Muscle layer of duodenum (tissue), 2 donors: ENCODE results near the gene ANO8.

Experiments
- H3K27ac ChIP-seq: one replicate; pipeline ENCODE4 v1.7.0; 2013; ENCODE audit warnings: mild to moderate bottlenecking, low read length
- H3K27me3 ChIP-seq: one replicate; pipeline ENCODE4 v1.7.0; 2013; ENCODE audit warnings: low read depth, mild to moderate bottlenecking, control low read depth, low read length
- H3K36me3 ChIP-seq, 2 donors: one replicate each; pipeline ENCODE4 v1.7.0; 2013; ENCODE audit warnings: low read length in 2 of 2, control low read depth in 1 of 2, mild to moderate bottlenecking in 1 of 2; ENCODE audit not compliant: insufficient read depth in 2 of 2, control insufficient read depth in 1 of 2
- H3K4me1 ChIP-seq, 2 donors: one replicate each; pipeline ENCODE4 v1.7.0; 2013; ENCODE audit warnings: low read length in 2 of 2, mild to moderate bottlenecking in 2 of 2, control low read depth in 1 of 2, moderate library complexity in 1 of 2; ENCODE audit not compliant: insufficient read depth in 2 of 2, control insufficient read depth in 1 of 2
- H3K4me3 ChIP-seq, 2 donors: one replicate each; pipeline ENCODE4 v1.7.0; 2013; ENCODE audit warnings: low read length in 2 of 2, low read depth in 1 of 2, mild to moderate bottlenecking in 1 of 2
- H3K9me3 ChIP-seq, 2 donors: one replicate each; pipeline ENCODE4 v1.7.0; 2013; ENCODE audit warnings: low read length in 2 of 2, control low read depth in 1 of 2, mild to moderate bottlenecking in 1 of 2; ENCODE audit not compliant: control insufficient read depth in 1 of 2
- donor health status: healthy.

Gene ANO8

DNA sequence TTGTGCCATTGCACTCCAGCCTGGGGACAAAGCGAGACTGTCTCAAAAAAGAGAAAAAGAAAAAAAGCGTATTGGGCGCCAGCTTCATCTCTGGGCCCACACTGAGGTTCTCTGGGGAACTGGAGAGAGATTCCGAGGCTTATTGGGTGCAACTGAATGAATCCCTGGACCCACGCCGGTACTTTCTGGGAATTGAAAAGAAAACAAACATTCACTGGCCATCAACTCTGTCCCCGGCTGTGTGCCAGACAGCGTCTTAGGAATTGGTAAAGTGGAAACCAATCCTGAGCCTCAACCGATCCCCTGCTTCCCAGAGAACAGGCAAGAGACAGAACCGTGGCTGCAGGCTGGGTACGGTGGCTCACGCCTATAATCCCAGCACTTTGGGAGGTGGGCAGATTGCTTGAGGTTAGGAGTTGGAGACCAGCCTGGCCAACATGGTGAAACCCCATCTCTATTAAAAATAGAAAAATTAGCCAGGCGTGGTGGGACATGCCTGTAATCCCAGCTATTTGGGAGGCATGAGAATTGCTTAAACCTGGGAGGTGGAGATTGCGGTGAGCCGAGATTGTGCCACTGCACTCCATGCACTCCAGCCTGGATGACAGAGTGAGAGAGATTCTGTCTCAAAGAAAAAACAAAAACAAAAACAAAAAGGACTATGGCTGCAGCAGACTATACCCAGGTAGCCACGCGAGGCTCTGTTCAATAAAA is 8.6 kb downstream of the ANO8 start:
- Histone ChIP-seq H3K27me3 (peaks cover 18% of the 10 kb centered on the region), H3K27ac (no peak overlapping the region), H3K9me3 (no peaks in the 10 kb centered on the region), H3K36me3 (peaks cover 0 to 22% of the 10 kb centered on the region in 2 donors), H3K4me1 (peaks cover 0 to 17% of the 10 kb centered on the region in 2 donors), H3K4me3 (no peak overlapping the region)

DNA sequence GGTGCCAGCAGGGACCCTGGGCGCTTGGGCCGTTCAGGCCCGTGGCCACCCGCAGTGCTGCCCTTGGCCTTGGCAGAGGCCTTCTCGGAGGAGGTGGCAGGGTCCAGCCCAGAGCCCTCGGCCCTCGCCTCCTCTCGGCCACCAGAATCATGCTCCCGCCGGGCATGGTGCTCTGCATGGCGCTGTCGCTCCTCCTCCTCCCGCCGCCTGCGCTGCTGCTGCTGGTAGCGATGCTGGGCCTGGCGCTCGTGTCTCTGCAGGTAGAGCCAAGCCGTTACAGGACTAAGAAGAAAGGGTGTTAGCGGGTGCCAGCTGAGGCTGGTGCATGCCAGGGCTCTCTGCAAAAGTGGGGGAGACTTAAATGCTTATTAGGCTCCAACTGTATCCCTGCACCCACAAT is 9.5 kb downstream of the ANO8 start:
- H3K4me3 ChIP-seq: no peak overlapping the region
- peaks cover 0 to 17% of the 10 kb centered on the region in 2 donors for H3K4me1 ChIP-seq
- peaks cover 5 to 23% of the 10 kb centered on the region in 2 donors for H3K36me3 ChIP-seq
- H3K27ac ChIP-seq: no peak overlapping the region
- peaks cover 11% of the 10 kb centered on the region for H3K27me3 ChIP-seq
- H3K9me3 ChIP-seq: no peaks in the 10 kb centered on the region

DNA sequence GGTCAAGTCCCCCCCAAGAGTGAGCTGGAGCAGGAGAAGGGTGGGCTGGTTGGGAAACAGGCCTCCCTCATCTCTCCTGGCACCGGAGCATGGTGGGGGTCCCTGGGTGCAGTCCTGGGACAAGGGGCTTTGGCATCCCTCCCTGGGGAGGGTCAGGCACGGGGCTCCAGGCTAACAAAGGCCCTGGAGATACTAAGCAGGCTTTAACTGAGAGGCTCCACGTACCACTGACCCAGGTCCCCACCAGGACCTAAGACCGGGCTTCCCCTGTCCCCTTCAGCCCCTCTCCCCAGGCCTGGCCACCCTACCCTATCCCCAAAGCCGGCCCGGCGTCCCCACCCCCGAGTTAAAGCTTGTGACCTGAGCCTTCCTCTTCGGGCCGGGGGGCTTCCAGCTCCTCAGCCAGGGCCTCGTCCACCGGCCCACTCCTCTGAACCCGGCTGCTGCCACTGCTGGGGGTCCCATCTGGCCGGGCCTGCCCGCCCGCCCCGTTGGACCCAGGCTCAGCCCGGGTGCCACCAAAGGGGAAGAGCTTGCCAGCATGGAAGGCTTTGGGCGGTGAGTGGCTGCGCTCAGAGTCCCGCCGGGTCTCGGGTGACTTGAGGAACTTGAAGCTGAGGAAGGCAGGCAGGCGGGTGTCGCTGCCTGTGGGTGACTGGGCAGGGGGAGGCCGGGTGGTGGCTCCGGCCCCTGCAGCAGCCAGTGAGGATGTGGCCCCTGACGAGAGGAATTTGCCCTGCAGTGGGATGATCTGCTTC is 10.1 kb downstream of the ANO8 start:
- Histone ChIP-seq H3K27ac (no peak overlapping the region), H3K4me1 (peaks cover 0 to 17% of the 10 kb centered on the region in 2 donors), H3K36me3 (peaks cover 8 to 29% of the 10 kb centered on the region in 2 donors), H3K9me3 (no peaks in the 10 kb centered on the region), H3K4me3 (no peak overlapping the region), H3K27me3 (peaks cover 7% of the 10 kb centered on the region)

DNA sequence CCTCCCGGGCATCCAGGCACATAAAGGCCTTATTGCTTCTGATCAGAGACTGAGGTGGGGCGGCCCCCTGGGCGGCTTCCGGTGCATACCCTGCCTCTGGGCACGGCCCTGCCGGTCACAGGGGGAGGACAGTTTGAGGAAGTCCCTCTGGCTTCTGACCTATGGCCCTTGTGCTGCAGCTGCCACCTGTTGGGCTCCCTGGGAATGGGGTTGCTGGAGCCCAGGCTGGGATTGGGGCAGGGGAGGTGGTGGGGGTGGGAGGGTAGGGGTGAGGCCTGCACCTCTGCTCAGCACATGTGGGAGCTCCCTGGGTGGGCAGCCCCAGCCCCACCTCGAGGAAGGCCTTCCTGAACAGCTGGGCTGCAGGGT is 10.7 kb downstream of the ANO8 start:
- Histone ChIP-seq H3K9me3 (no peaks in the 10 kb centered on the region), H3K4me1 (peaks cover 0 to 13% of the 10 kb centered on the region in 2 donors), H3K4me3 (no peak overlapping the region), H3K27me3 (peaks cover under 1% of the 10 kb centered on the region), H3K27ac (no peak overlapping the region), H3K36me3 (peaks cover 8 to 35% of the 10 kb centered on the region in 2 donors)

DNA sequence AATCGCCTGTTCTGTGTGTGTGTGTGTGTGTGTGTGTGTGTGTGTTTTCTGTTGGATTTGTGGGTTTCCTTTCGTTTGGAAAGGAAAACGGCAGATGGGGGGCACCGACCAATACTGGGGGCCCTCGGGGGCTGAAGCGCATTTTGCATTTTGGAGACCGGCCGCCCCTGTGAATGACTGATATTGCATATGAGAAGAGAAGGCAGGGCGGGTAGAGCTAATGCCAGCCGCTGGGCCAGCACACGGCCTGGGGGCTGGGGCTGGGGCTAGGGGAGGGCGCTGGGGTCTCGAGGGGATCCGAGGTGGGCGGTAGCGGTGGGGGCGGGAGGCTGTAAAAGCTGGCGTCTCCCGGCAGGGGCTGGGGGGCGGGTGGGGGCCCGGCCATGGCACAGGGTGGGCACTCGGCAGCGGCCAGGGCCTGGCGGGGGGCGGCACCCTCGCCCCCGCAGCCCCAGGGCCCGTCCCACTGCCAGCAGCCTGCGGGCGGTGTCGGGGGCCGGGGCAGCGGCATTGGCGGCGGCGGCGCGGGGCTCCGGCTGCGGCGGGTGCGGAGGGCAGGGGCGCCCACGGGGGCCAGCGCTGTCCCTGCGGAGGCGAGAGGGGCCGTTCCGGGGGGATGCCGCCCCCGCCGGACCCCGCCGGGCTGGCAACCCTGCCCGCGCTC is 11.2 kb downstream of the ANO8 start:
- H3K27ac ChIP-seq: no peak overlapping the region
- H3K27me3 ChIP-seq: no peaks in the 10 kb centered on the region
- H3K9me3 ChIP-seq: no peaks in the 10 kb centered on the region
- peaks cover 0 to 8% of the 10 kb centered on the region in 2 donors for H3K4me1 ChIP-seq
- no peak overlapping the region for H3K4me3 ChIP-seq
- H3K36me3 ChIP-seq: peaks cover 8 to 37% of the 10 kb centered on the region in 2 donors

DNA sequence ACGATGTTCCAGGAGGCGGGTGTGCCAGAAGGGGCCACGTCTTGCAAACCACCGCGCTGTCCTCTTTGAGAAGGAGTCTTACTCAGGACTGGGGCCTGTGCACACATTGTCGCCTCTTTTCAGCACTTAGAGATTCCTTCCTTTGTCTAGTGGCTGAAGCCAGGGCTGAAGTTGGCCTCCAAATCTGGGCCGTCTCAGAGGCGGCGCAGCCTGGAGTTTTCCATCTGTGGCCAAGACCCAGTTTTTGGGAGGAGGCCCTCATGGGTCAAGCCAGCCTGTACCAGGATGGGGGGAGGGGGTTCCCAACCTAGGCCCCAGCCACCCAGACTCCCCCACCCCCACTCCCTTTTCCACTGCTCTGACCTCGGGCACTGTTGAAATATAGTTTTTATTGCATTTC is 11.8 kb downstream of the ANO8 start:
- Histone ChIP-seq H3K27me3 (no peaks in the 10 kb centered on the region), H3K9me3 (no peaks in the 10 kb centered on the region), H3K27ac (no peak overlapping the region), H3K36me3 (peaks cover 8 to 37% of the 10 kb centered on the region in 2 donors), H3K4me1 (peaks cover 0 to 4% of the 10 kb centered on the region in 2 donors), H3K4me3 (no peak overlapping the region)

DNA sequence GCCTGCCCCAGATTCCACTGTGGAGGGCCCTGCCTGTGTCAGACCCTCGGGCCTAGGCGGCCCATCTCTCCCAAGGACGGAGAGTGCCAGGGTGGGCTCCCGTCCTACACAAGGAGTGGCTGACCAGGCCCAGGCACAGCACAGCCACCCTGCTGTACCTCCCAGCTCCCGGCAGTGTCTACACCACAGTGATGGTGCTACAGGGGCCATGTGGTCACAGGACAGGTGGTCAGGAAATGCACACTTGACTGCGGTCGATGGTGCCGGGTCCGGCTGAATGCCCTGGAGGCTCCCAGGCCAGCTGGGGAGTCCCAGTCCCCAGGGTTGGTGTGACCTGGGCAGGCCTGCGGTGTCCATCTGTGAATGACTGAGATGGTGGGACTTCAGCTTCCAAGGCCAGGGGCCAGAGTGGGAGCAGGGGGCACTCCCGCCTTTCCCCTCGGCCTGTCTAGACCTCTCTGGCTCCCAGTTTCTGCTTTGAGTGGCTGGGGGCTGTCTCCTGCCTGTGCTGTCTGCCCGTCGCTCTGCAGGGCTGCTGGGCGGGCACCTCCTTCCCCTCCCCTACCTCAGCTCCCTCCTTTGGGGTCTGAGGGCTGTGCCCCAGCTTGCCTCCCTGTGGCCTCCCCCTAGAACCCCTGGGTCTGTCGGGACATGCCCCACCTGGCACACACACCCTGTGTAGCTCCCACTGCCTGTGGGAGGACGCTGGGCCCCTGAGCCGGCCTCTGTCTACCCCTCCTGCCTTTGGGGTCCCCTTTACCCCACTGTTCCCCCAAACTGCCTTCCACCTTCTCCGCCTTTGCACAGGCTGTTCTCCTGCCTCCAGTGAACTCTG is 12.8 kb downstream of the ANO8 start:
- no peaks in the 10 kb centered on the region for H3K9me3 ChIP-seq
- peaks cover 0 to 4% of the 10 kb centered on the region in 2 donors for H3K4me1 ChIP-seq
- H3K4me3 ChIP-seq: no peak overlapping the region
- no peaks in the 10 kb centered on the region for H3K27me3 ChIP-seq
- H3K27ac ChIP-seq: no peak overlapping the region
- H3K36me3 ChIP-seq: peaks cover 8 to 37% of the 10 kb centered on the region in 2 donors

DNA sequence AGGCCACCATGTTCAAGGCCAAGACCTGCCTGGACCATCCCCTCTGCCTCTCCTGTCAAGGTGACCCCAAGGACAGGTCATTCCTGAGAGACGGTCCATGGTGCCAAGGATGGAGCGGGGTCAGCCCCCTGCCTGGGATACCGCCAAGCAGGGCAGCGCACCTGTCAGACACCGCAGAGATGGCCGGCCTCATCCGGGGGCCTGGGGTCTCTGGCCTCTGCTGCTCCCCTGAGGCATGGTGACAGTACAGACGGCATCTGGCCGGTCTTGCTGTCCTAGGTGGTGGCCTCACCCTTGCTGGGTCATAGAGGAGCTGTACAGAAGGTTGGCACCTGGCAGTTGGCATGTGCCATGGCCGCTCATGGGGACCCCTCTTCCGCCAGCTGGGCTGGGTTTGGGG is 14.2 kb downstream of the ANO8 start:
- Histone ChIP-seq H3K9me3 (no peaks in the 10 kb centered on the region), H3K4me1 (peaks cover 0 to 4% of the 10 kb centered on the region in 2 donors), H3K27ac (no peak overlapping the region), H3K36me3 (peaks cover 8 to 43% of the 10 kb centered on the region in 2 donors), H3K27me3 (no peaks in the 10 kb centered on the region), H3K4me3 (no peak overlapping the region)

DNA sequence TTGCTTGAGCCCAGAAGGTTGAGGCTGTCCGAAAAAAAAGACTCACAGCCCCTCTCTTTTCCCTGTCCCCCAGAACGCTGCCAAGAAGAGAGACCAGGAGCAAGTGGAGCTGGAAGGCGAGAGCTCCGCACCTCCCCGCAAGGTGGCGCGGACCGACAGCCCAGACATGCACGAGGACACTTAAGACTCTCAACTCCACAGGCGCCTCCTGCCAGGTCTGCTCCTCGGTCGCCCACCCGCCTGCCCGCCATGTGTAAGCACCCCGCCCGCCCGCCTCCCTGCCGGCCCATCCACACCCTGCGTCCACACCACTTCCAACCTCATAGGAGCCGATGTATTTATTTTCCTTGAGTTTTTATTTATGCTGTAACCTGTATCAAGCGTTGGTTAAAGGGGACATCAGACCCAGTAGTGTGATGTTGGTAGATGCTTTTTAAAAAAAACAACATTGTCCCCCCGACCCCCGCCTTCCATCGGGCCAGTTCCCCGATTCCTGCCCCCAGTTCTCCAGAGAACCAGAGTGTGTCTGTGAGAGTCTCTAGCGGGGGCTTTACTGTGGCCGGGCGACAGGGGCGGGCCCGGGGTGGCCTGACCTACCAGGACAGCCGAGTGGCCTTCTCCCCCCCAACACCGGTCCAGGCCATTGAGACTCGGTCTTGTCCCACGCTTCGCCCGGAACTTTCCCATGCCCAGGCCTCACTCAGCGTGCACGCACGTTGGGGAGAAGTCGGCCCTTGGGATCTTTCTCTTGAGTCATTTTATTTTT is 15.0 kb downstream of the ANO8 start:
- Histone ChIP-seq H3K36me3 (peaks cover 9 to 46% of the 10 kb centered on the region in 2 donors), H3K4me3 (no peak overlapping the region), H3K9me3 (no peaks in the 10 kb centered on the region), H3K27me3 (no peaks in the 10 kb centered on the region), H3K4me1 (peaks cover 0 to 4% of the 10 kb centered on the region in 2 donors), H3K27ac (no peak overlapping the region)

DNA sequence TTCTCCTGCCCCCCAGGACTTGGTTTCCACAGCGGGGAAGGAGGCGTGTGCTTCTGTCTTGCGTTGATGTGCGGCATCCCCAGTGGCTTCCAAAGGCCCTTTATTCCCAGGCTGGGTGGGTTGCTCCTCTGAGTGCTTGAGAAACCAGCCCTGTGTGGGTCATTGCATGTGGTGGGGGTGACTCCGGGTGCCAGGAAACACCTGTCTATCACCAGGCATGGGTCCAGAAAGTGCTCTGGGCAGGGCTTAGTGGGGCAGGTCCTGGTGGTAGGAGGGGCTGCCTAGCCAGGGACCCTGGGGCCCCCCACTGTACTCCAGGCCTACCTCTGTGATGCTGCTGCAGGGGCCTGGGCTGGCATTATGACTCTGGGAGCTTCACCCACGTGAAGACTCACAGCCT is 15.7 kb downstream of the ANO8 start:
- H3K9me3 ChIP-seq: no peaks in the 10 kb centered on the region
- no peaks in the 10 kb centered on the region for H3K27me3 ChIP-seq
- H3K27ac ChIP-seq: no peak overlapping the region
- H3K36me3 ChIP-seq: peaks cover 16 to 53% of the 10 kb centered on the region in 2 donors
- peaks cover 0 to 4% of the 10 kb centered on the region in 2 donors for H3K4me1 ChIP-seq
- no peak overlapping the region for H3K4me3 ChIP-seq
